Stimulated activated CD8-positive, alpha-beta memory T cell treated with anti-CD3 and anti-CD28 coated beads, Interleukin-7, amount 100 ng/mL, for 1 hour (primary cell): ENCODE results near the gene LRP2BP.
"Not testable (repeated sequence)": the region's sequence is repeated elsewhere in the genome, so short reads cannot be mapped to it uniquely, and the experiment has no call there.

ENCODE experiments used
- DNase-seq, 2 donors: peaks; one replicate each; pipeline ENCODE4 v3.0.0-alpha.2; 2020; ENCODE audit warnings: low read depth in 2 of 2

Gene LRP2BP

DNA sequence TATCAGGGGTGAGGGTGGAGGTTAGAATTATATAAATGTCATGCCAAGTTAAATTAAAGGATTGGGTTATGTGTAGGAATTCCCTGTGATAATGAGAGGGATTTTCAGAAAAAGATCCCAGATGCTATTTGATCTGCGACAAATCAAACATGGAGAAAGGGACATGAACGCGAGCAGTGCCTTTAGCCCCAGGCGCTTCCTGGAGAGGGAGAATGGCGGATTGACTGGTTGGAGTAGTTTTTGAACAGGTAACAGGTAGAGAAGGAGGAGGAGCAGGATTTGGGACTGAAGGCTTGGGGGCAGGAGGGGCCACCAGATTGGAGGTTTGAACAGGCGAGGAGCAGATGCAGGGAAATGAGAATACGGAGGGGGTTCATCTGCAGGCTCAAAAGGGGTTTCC lies 67.1 kb downstream of the LRP2BP start:
- DNase-seq, result no peak

DNA sequence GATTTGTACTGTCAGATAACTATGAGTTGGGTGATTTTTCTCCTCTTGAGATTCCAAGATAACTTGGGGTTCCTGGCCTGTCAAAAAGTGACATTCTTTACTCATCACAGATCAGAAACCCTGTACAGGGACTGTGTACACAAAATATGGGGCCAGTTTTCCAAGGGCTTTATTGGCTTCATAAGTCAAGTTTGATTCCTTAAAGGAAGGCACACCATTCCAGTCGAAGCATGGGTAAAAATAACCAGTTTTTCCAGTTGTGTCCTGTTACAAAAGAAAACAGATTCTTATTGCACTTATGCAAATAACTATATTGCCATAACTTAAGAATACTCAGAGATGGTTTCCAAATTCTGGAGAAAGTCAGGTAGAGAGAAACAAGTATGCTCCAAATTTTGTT lies 70.0 kb downstream of the LRP2BP start:
- not testable (repeated sequence) for DNase-seq

DNA sequence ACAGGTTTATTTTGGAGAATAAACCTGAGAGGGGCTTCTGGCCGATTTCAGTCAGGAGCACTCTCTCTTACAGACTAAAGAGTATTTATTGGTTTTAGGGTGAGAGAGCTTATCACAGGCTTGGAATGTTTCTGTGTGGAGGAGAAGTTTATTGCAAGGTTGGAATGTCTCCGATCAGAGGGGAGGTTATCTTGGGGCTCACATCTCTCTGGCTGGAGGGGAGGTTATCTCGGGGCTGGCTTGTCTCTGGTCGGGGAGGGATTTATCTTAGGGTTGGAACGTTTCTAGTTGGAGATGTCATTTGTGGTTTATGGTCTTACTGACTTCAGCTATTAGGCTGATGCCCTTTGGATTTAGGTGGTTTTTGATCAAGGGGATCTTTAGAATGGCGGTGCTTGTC lies 71.4 kb downstream of the LRP2BP start:
- not testable (repeated sequence) for DNase-seq

DNA sequence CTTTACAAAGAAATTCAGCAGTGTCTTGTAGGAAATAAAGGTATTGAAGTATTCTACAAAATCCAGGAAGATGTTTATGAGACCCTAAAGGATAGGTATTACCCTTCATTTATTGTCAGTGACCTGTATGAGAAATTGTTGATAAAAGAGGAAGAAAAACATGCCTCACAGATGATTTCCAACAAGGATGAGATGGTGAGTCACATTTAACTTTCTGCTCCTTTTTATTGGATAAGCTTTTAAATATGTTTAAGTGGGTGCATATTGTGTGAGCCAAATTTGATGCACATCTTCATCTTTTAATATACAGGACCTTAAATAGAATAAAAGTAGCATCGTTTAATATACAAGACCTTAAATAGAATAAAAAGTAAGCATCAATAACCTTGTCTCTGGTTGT lies 72.1 kb downstream of the LRP2BP start:
- DNase-seq, result no peak

DNA sequence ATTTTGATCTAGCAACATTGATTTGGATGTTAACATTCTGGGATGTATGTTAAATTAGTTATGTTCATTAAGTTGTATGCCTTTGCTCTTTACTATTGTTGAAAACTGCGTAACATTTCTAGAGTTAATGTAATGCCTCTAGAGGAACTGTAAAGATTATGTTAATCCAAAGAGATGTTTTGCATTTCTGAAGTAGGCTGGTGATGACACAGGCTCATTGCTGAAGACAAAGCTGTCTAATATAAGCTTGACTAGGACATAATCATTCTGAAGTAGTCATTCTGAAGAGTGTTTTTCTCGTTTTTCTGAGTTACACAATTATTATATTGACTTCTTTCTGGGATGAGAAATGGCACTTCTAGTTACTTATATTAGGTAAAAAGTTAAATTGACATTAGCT lies 72.9 kb downstream of the LRP2BP start:
- DNase-seq, result no peak

- DNase-seq, result no peak
Measured at GRCh38 chr4:185318679-185319078, 77.0 kb downstream of the LRP2BP start.

GRCh38 chr4:185317880-185318279 lies 77.8 kb downstream of the LRP2BP start:
- no peak for DNase-seq

GRCh38 chr4:185317462-185317861 lies 78.3 kb downstream of the LRP2BP start:
- DNase-seq, result not testable (repeated sequence)
